ENCODE data around the gene GDAP2.

GRCh38 chr1:117883616-117884015 lies 45.8 kb downstream of the GDAP2 start:
- TF ChIP-seq POLR2A (IDR thresholded peaks at IDR 0.05), result no peak
- no peak for TF ChIP-seq CTCF (IDR thresholded peaks at IDR 0.05)
- no peak for TF ChIP-seq EP300 (IDR thresholded peaks at IDR 0.05)

All from sigmoid colon (tissue), 4 donors.